Measurements from ENCODE around the gene AUH. TPM values are rescaled to one million over a fixed set of nuclear protein-coding genes. Genes with fewer than 3 reads are reported as not detected.

The AUH gene
- total and polyA plus RNA-seq, 10 of the 15 experiments (the other 5 are each of a cell fraction or from before 2014, with no cell fraction given) = 1.7 to 7.3 (median 4.6) TPM

DNA sequence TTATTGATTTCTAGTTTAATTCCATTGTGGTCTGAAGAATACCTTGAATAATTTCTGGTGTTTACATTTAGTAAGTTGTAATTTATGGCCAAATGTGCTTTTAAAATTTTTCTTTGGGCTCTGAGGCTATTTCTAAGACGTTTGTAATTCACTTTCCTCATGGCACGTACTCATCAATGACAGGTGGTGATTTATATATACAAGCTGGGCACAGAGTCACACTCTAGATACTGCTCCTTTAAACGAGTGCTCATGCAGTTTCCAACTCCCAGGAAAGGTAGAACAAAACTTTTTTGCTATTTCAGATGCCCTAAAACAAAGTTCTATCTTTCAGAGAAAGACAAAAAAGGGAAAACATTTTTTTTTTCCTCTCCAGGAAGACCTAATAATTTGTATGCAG, 146.9 kb downstream of the AUH start:
- H3K27ac ChIP-seq (ENCODE audit: control insufficient read depth, insufficient read depth) = no peak overlapping the region
- H3K79me2 ChIP-seq (ENCODE audit: control insufficient read depth, insufficient read depth, low read length) = no peaks in the 10 kb centered on the region
- no peak overlapping the region for H2AFZ ChIP-seq (ENCODE audit: control insufficient read depth, low read depth, low read length)
- H3K36me3 ChIP-seq (ENCODE audit: control insufficient read depth in 2 of 2, insufficient read depth in 2 of 2, low read length in 1 of 2) = no peaks in the 10 kb centered on the region
- RAD21 ChIA-PET (ENCODE audit: unreplicated experiment) = no interaction called here
- no peak overlapping the region for H3K9ac ChIP-seq (ENCODE audit: control insufficient read depth, insufficient read depth, low read length)
- peaks cover 3% of the 10 kb centered on the region; the same call in 1 of the 2 replicates for H3K4me1 ChIP-seq (ENCODE audit: control insufficient read depth, insufficient read depth, low read length)
- POLR2A ChIA-PET = no interaction called here
- no peaks in the 10 kb centered on the region for H4K20me1 ChIP-seq (ENCODE audit: control insufficient read depth, insufficient read depth)
- no peak for FAIRE-seq
- no peaks in the 10 kb centered on the region; the same call in 2 of the 3 replicates for H3K9me3 ChIP-seq (replicated peaks; ENCODE audit: control insufficient read depth, insufficient read depth, low read length)
- no peak for DNase-seq (ENCODE audit: low read depth, low spot score)
- 32% methylated on average over 3 of the region's 3 CpGs for WGBS (ENCODE audit: insufficient coverage, insufficient replicate concordance, low lambda C conversion rate, missing lambda C conversion rate)
- H3K4me3 ChIP-seq = no peak overlapping the region
- SMC1A ChIA-PET (ENCODE audit: uncharacterized antibody, unreplicated experiment) = no interaction called here
- no peaks in the 10 kb centered on the region for H3K27me3 ChIP-seq (replicated peaks in 1 of 2; ENCODE audit: control insufficient read depth in 2 of 2, insufficient read depth in 2 of 2, low read length in 1 of 2)
- TF ChIP-seq CBX3 (IDR thresholded peaks at IDR 0.05; ENCODE audit: borderline replicate concordance, low read depth) (no peak), JUNB (IDR thresholded peaks at IDR 0.05) (no peak), TCF3 (IDR thresholded peaks at IDR 0.05; ENCODE audit: borderline replicate concordance, insufficient read depth, low read depth, low read length) (no peak), RAD51 (IDR thresholded peaks at IDR 0.05) (no peak), NBN (IDR thresholded peaks at IDR 0.05) (no peak), POU2F2 (IDR thresholded peaks at IDR 0.05; ENCODE audit: borderline replicate concordance, low read depth, low read length) (no peak), ZBED1 (IDR thresholded peaks at IDR 0.05; ENCODE audit: borderline replicate concordance) (no peak), SP1 (IDR thresholded peaks at IDR 0.05; ENCODE audit: low read depth, low read length) (no peak), ZZZ3 (IDR thresholded peaks at IDR 0.05; ENCODE audit: control insufficient read depth, insufficient read length, low read depth) (no peak), SREBF2 (IDR thresholded peaks at IDR 0.05; ENCODE audit: low read length) (no peak), CEBPB (IDR thresholded peaks at IDR 0.05; ENCODE audit: borderline replicate concordance in 1 of 2, low read depth in 2 of 2, low read length in 2 of 2) (no peak), RELA (IDR thresholded peaks at IDR 0.05; ENCODE audit: borderline replicate concordance, partially characterized antibody) (no peak), ZNF622 (IDR thresholded peaks at IDR 0.05) (no peak), YBX1 (IDR thresholded peaks at IDR 0.05) (no peak), SIX5 (IDR thresholded peaks at IDR 0.05; ENCODE audit: low read depth, low read length, severe bottlenecking) (no peak), NFXL1 (IDR thresholded peaks at IDR 0.05; ENCODE audit: borderline replicate concordance) (no peak)
- TF ChIP-seq, protein P1, sequence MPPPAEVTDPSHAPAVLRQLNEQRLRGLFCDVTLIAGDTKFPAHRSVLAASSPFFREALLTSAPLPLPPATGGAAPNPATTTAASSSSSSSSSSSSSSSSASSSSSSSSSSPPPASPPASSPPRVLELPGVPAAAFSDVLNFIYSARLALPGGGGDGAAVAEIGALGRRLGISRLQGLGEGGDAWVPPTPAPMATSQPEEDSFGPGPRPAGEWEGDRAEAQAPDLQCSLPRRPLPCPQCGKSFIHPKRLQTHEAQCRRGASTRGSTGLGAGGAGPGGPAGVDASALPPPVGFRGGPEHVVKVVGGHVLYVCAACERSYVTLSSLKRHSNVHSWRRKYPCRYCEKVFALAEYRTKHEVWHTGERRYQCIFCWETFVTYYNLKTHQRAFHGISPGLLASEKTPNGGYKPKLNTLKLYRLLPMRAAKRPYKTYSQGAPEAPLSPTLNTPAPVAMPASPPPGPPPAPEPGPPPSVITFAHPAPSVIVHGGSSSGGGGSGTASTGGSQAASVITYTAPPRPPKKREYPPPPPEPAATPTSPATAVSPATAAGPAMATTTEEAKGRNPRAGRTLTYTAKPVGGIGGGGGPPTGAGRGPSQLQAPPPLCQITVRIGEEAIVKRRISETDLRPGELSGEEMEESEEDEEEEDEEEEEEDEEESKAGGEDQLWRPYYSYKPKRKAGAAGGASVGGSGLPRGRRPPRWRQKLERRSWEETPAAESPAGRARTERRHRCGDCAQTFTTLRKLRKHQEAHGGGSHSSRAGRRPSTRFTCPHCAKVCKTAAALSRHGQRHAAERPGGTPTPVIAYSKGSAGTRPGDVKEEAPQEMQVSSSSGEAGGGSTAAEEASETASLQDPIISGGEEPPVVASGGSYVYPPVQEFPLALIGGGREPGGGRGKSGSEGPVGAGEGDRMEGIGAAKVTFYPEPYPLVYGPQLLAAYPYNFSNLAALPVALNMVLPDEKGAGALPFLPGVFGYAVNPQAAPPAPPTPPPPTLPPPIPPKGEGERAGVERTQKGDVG (CRISPR knock-in tag; IDR thresholded peaks at IDR 0.05) = no peak
- TF ChIP-seq, protein P2, sequence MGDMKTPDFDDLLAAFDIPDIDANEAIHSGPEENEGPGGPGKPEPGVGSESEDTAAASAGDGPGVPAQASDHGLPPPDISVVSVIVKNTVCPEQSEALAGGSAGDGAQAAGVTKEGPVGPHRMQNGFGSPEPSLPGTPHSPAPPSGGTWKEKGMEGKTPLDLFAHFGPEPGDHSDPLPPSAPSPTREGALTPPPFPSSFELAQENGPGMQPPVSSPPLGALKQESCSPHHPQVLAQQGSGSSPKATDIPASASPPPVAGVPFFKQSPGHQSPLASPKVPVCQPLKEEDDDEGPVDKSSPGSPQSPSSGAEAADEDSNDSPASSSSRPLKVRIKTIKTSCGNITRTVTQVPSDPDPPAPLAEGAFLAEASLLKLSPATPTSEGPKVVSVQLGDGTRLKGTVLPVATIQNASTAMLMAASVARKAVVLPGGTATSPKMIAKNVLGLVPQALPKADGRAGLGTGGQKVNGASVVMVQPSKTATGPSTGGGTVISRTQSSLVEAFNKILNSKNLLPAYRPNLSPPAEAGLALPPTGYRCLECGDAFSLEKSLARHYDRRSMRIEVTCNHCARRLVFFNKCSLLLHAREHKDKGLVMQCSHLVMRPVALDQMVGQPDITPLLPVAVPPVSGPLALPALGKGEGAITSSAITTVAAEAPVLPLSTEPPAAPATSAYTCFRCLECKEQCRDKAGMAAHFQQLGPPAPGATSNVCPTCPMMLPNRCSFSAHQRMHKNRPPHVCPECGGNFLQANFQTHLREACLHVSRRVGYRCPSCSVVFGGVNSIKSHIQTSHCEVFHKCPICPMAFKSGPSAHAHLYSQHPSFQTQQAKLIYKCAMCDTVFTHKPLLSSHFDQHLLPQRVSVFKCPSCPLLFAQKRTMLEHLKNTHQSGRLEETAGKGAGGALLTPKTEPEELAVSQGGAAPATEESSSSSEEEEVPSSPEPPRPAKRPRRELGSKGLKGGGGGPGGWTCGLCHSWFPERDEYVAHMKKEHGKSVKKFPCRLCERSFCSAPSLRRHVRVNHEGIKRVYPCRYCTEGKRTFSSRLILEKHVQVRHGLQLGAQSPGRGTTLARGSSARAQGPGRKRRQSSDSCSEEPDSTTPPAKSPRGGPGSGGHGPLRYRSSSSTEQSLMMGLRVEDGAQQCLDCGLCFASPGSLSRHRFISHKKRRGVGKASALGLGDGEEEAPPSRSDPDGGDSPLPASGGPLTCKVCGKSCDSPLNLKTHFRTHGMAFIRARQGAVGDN (IDR thresholded peaks at IDR 0.05) = no peak
- no peak for ATAC-seq
- CTCF ChIA-PET = no interaction called here
- intact Hi-C loops (cut with micrococcal nuclease; ENCODE audit: unreplicated experiment) (no loop called here), in situ Hi-C loops (cut with MboI) (no loop called here)
- no peak overlapping the region for H3K4me2 ChIP-seq (ENCODE audit: control insufficient read depth, insufficient read depth)
- BruUV-seq (replicated peaks) = no TSS peak
